Stimulated activated CD4-positive, alpha-beta T cell treated with anti-CD3 and anti-CD28 coated beads, Interleukin-2, amount 100 ng/mL, for 48 hours (primary cell): ENCODE results near the gene C22orf39.

Experiments
- DNase-seq, 2 donors: peaks; one replicate each; pipeline ENCODE4 v3.0.0-alpha.2; 2020

The C22orf39 gene

GRCh38 chr22:19396934-19397733 is 50.4 kb downstream of the C22orf39 start:
- DNase-seq: no peak

- DNase-seq: no peak
Measured at GRCh38 chr22:19396561-19396933, 51.0 kb downstream of the C22orf39 start.

GRCh38 chr22:19395276-19395675 is 52.2 kb downstream of the C22orf39 start:
- no peak for DNase-seq

- DNase-seq: no peak
Measured at GRCh38 chr22:19394274-19395050, 53.0 kb downstream of the C22orf39 start.

GRCh38 chr22:19393704-19394103 is 53.8 kb downstream of the C22orf39 start:
- DNase-seq: no peak
